Urothelium cell line (cell line): ENCODE measurements around the gene CLIC3.
A peak's percentile ranks its signal among the peaks of the same experiment; 100 is the strongest.
"Not testable (repeated sequence)": the region's sequence is repeated elsewhere in the genome, so short reads cannot be mapped to it uniquely, and the experiment has no call there.

Source experiments
- DNase-seq: peaks from one replicate; pipeline ENCODE4 v3.0.0; 2011; ENCODE audit warnings: low spot score, mixed read lengths
- FAIRE-seq: peaks from 2 replicates; lab custom pipeline; 2011; peaks lifted over from hg19 to GRCh38; lab: Jason Lieb, UNC

The CLIC3 gene, protein sequence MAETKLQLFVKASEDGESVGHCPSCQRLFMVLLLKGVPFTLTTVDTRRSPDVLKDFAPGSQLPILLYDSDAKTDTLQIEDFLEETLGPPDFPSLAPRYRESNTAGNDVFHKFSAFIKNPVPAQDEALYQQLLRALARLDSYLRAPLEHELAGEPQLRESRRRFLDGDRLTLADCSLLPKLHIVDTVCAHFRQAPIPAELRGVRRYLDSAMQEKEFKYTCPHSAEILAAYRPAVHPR

DNA sequence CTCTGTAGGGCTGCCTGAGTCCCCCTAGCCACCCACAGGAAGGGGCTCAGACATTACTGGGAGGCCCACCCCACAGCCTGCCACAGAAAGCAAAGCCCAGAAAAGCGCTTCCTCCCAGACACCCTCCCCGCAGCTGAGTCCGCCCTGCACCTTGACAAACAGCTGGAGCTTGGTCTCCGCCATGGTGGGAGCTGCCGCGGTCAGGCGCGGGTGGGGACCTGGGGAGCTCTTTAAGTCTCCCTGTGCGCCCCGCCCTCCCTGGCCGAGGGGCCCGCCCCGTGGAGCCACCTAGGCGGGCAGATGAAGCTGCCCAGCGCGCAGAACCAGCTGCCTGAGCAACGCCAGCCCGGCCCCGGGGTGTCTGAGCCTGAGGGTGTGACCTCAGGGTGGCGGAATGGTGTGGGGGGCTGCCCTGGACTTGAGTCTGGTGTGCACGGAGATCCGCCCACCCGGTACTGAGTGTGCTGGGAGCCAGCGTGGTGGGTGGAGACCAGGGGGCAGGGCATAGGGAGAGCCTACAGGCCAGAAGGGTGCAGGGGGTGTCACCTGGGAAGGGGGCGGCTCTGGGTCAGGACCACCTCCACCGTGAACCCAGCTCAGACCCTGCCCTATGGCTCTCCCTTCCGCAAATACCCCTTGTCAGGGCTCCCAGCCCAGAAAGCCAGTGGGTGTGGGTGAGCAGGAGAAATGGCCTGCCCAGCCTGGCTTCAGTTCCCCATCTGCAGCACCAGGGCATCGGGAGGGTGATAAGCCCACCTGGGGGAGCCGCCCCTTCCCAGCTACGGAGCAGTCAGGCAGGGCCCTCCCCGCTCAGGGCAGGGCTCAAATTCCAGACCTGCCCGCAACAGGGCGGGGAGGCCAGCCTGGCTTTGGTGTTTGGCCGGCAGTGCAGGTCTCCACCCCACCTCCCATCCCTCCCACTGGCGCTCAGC lies at the start of gene CLIC3:
TSS of gene CLIC3 (minus strand) at position 208 of the 932 bp plus-strand sequence. CDS start at position 183, 25 bp downstream.
- DNase-seq (peak; percentile 75), FAIRE-seq (peak; percentile 63)

DNA sequence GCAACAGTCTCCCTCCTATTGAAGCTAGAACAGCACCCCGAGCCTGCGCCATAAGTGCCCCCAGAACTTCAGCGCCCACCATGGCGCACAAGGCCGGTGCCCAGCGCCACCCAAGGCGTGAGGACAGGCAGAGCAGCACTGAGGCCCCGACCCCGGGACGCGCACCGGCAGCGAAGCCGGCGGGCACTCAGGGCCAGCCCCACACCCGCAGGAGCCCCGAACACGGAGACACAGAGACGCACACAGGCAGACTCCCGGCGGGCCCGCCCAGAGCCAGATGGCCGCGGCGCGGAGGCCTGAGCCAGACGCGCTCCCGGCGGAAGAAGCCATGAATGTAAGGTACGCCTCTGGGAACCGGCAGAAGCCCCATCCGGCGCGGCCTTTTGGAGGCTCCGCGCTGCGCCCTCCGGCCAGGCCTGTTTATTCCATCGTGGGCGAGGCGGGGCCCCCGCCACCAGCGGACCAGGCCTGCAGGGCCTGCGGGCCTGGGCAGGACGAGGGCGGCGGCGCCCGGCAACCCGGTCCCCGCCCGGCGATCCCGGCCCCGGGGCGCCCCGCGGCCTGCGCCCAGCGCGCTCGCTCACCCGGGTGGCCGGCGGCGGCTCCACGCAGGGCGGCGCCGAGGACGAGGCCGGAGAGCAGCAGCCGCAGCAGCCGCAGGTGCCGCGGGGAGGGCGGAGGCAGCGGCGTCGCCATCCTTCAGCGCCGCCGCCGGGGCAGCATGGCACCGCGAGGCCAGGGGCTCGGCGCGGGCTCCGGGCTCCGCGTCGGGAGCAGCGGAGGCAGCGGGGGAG lies 49.1 kb upstream of the CLIC3 start:
- no peak for FAIRE-seq
- DNase-seq: peak; percentile 34

DNA sequence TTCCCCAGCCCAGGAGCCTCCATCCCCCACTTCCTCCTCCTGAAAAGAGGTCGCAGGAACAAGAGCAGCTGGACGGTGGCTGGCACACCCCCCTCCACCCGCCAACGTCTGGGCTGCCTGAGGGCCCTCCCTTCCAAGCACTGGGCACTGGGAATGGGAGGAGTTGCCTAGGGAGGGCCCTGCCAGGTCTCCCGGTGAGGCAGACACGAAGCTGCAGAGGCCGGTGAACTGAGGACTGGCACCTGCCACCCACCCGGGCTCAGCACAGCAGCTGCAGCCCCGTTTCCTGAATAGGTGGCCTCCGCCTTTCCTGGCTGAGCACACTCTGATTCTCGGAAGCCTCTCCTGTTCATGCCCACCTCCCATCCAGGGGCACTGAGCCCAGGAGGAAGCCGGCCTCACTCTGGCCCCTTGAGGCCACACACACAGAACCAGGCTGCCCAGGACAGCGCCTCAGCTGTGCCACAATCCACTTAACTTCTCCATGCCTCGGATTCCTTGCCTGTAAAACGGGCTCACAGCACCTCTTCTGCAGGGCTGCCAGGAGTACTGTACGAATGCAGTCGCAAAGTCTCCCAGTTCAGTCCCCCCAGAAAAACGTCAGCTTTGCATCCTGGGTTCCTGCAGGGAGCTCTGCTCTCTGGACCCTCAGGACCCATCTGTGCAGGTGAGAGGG lies 48.3 kb upstream of the CLIC3 start:
- FAIRE-seq (no peak), DNase-seq (no peak)

DNA sequence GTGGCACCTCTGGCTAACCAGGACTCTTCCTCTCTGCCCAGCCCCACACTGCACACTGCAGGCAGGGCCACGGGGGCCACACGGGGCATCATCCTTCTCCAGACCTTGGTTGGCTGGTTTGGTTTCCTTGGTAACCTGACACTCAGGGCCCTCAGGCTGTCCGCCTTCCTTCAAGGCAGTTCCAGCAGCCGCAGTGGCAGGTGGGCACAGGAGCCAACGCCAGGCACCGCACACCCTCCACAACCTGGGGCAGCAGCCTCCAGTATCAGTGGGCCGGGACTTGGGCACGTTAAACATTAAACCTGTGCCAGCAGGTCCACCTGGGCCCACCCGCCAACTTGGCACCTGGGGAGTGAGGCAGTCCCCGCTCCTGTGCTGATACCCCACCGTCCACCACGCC lies 47.7 kb upstream of the CLIC3 start:
- DNase-seq: no peak
- FAIRE-seq: no peak

DNA sequence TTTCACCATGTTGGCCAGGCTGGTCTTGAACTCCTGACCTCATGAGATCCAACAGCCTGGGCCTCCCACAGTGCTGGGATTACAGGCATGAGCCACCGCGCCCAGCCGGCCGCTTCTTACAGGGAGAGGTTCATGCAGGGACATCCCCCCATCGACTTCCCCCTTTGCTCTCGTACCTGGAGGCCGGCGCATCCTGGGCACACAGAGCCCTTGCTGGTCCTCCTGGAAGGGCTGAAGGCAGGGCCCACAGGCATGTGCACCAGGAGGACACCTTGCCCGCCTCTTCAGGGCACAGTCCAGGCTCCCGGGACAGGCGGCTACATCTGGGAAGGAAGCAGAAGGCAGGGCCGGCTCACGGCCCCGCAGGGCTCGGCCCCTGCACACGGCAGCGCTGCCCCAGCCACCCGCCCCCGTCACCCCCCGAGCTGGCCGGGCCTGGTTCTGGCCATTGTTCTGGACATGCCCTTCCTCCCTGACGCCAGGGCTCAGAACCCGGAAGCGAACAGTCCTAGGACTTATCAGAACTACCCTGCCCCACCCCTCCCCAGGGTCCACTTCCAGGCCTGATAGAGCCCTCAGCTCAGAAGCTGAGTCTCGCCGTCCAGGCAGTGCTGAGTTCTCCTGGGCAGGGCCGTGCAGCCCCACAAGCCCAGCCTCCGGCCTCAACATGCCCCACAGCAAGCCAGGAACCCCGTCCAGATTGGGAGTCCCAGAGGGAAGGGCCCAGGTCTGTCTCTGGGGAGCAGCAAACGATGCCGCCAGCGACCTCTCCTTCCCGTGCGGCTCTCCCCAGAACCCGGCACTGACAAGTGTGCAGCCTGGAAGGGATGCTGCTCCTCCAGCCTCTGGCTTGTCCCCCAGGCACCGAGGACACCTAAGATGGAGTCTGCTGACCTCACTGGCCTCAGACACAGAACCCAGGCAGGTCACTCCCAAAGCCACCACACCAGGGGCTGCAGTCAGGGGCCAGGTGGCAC lies 46.7 kb upstream of the CLIC3 start:
- FAIRE-seq (no peak), DNase-seq (no peak)

DNA sequence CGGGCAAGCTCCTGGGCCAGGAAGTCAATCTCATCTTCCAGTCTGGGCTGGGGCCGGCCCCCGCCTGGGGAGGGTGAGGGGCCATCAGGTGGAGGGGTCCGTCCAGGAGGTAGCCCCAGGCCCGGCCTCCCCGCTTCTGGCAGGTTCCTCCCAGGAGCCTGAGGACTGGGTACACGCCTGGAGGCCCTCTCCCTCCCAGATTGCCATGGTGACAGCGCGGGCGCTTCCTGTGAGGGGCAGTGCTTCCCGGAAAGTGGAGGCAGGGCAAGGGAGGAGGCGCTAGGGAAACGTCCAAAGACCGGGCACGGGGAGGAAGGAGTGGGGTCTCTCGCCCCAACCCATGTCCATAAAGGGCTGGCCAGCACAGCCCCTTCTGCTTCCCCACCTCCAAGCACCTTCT lies 44.8 kb upstream of the CLIC3 start:
- FAIRE-seq (no peak), DNase-seq (no peak)

DNA sequence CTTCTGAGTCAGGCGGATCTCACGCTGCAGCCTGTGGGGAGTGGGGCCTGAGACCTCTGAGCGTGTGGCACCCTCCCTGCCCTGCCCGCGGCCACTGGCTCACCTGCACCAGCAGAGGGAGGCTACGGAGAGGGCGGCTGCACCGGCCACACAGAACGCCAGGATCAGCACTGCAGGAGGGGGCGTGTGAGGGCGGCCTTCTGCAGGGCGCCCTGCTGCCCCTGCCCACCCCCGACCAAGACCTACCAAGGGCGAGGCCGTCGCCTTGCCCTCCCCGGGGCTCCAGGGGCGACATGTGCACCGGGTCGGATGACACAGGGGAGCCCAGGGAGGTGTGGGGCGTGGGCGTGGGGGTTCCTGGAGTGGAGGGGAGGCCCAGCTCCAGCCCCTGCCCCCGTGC lies 44.2 kb upstream of the CLIC3 start:
- FAIRE-seq (no peak), DNase-seq (no peak)

DNA sequence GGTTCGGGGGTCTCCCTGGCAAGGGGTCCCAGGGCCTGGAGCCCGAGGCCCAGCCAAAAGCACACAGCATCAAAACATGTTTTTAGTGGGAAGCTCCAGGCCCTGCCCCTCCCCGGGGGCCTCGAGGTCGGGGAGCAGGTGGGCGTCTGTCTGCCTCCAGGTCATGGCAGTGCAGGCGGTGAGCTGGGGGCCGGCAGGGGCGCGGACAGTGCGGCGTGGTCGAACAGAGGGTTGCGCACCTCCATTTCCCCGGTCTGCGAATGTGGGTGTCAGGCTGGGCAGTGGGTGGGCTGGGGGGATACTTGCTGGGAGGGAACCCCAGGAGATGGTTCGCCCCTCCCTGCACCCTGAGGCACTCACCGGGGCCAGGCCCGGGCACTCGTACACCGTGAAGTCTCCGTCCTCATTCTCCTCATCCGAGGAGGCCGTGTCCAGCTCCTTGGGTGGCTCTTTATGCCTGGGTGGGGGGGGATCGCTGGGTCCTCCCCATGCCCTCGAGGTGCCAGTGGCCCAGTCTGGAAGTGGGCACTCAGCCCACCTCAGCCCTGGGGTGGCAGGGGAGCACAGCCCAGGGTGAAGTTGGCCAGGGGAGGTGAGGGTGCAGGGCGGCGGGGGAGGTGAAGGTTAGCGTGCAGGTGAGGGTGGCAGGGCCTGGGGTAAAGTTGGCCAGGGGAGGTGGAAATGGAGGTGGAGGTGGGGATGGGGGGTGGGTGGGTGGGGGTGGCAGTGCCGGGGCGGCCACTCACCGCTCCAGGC lies 43.4 kb upstream of the CLIC3 start:
- FAIRE-seq: no peak

DNA sequence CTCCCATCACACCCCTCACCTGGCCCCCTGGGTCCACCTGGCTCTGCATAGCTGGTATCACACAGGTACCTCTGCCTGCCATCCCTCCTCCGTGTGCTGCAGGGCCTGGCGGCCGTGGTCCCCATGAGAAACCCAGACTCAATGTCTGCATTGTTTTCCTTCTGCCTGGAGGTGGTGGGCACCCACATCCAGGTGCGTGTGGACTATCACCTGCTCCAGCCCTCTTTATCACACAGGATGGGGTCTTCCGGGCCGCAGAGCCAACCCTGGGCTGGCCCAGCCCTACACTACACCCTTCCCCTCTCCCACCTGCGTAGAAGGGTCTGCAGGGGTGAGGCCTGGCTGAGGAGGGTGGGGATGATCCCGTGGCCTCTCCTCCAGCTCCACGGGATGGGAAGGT lies 42.5 kb upstream of the CLIC3 start:
- FAIRE-seq (no peak), DNase-seq (no peak)

More for the DNA sequence above, 43.4 kb upstream of the CLIC3 start:
- DNase-seq: no peak

DNA sequence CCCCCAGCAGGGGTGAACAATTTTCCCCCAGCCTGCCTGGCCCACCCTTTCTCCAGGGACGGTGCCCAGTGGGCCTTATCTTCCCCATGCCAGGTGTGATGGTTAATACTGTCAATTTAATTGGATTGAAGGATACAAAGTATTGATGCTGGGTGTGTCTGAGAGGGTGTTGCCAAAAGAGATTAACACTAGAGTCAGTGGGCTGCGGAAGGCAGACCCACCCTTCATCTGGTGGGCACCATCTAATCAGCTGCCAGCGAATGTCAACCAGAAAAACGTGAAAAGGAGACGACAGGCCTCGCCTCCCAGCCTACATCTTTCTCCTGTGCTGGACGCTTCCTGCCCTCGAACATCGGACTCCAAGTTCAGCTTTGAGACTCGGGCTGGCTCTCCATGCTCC lies 41.1 kb upstream of the CLIC3 start:
- no peak for FAIRE-seq
- no peak for DNase-seq

DNA sequence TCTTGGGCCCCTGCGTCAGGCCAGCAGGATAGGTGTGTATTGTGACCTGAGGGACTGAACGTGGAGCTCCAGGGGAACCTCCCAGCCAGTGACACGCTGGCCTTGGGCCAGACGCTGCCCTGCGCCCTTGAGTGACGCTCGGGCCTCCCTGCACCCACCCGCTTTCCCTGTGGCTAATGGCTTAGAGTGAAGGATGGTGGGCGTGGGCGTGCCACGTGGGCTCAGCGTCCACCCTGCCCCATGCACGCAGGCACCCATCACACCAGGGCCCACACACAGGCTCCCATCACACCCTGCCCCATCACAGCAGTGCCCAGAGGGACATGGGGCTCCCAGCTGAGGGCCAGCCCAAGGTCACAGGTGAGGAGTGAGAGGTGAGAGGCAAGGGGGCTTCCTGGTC lies 40.7 kb upstream of the CLIC3 start:
- FAIRE-seq (no peak), DNase-seq (no peak)

DNA sequence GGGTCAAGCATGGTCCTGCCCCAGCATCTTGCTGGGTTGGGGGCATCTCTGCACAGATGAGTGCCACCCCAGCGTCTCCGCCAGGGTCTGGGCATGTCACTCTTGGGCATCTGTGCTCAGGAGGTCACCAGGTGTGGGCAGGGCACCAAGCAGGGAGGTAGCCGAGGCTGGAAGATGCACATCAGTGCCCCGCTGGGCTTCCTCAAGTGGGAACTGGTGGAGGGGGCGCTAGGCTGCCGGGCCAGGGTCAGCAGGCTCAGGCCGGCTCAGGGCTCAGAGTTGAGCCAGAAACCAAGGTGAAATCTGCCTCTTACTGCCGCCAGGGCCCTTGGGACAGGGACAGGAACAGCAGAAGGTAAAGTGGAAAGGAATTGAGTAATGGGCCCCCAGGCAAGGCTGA lies 39.6 kb upstream of the CLIC3 start:
- FAIRE-seq (no peak), DNase-seq (no peak)

DNA sequence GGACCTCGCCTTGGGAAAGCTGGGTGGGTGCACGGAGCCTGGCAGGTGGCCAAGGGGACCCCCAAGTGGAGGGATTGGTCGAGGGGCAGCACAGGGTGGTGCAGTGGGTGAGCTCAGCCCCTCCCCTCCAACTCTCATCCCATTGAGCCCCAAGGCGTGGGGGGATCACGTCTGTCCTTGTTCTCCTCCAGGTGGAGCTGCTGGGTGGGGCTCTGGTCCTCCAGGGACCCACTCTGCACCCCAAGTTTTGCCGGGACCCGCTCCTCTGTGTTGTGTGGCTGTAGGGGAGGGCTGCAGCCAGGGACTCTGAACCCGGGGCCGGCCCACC lies 39.1 kb upstream of the CLIC3 start:
- FAIRE-seq: no peak
- DNase-seq: no peak

DNA sequence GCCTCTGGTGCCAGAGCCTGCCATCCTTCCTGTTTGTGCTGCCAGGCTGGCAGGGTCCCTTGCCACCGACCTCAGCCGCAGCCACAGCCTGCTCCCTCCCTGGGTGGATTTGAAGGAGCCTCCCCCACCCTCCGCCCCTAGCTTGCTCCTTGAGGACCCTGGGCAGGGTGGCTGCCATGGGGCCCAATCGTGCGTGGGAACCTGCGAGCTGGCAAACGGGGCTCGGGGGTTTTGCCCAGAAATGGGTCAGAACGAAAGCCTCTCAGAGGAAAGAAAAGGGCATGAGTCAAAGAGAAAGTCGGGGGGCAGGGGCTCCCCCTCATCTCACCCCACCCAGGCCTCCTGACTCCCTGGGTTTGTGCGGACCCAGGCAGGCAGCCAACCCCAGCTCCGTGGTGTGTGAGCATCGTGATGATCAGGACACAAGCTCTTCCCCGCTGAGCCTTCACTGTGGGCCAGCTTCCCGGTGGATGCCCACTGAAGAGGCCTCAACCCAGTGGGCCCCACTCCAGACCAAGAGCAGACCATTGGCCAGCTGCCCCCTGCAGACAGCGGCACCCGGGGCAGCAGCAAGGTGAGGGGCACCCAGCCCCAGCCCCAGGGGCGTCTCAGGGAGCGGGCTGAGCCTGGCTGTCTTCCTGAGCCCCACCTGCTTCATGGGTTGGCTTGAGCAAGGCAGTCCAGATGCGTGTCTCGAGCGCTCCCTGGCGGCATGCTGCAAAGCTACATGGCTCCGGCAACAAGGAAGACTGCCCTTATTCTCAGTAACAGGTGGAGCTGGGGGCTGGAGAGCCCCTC lies 38.5 kb upstream of the CLIC3 start:
- no peak for FAIRE-seq
- peak; percentile 83 for DNase-seq

DNA sequence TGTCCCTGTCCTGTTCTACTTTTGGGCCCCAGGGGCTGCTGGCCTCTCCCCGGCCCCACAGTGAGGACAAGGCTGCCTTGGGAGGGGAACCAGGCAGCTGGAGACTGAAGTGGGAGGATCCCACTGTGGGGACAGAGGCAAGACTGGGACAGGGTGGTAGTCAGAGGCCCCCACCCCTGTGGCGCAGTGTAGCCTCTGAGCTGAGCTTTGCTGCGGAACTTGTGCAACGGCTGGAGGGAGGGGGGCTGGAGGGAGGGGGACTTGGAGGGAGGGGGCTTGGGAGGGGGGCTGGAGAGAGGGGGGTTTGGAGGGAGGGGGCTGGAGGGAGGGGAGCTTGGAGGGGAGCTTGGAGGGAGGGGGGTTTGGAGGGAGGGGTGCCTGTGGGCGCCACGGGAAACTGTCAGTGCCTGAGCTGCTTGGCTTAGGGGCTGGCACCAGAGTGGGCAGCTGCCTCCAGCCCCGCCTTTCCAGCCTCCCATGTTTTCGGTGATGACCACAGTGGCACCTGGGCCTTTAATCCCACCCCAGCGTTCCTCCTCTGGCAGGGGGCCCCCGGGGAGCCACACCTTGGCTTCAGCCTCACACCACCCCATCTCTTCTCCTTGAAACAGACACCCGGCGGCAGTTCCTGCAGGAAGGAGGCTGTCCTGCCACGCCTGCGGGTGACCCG lies 37.8 kb upstream of the CLIC3 start:
- FAIRE-seq: no peak
- DNase-seq: no peak

DNA sequence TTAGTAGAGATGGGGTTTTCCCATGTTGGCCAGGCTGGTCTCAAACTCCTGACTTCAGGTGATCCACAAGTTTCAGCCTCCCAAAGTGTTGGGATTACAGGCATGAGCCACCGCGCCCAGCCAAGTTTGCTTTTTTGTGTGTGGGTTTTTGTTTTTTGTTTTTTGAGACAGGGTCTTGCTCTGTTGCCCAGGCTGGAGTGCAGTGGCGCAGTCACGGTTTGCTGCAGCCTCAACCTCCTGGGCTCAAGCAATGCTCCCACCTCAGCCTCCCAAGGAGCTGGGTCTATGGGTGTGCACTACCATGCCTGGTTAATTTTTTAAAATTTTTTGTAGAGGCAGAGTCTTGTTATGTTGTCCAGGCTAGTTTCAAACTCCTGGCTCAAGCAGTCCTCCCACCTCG lies 37.1 kb upstream of the CLIC3 start:
- FAIRE-seq, DNase-seq: not testable (repeated sequence)

DNA sequence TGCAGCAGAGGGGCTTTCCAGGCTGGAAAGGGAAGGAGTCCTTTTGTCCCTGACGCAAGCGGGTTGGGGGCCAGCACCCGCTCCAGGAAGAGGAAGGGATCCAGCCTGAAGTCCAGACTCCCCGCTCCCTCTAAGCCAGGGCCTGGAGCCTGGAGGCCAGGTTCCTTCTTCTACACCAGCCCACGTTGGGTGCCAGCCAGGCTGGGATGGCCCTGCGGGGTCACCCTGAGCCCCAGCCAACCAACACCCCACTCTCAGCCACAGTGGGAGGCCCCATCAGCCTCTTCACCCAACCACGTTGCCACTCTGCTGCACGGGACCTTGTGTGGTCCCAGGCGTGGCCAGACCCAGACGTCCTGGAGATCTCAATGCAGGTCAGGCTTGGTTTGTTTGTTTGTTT lies 36.5 kb upstream of the CLIC3 start:
- no peak for DNase-seq
- no peak for FAIRE-seq
